Mucosa of descending colon (tissue), 3 donors: ENCODE data around the gene TBL3. TPM values are rescaled to one million over a fixed set of nuclear protein-coding genes. Genes with fewer than 3 reads are reported as not detected.

Experiments used
- ATAC-seq: fragments of 200-7000 bp; cut with Tn5 transposase; one replicate; pipeline ENCODE4 v1.9.1; 2020; ENCODE audit warnings: mild to moderate bottlenecking, moderate library complexity
- DNase-seq, 3 donors: peaks; one replicate each; pipeline ENCODE4 v3.0.0-alpha.2; 2020
- H3K36me3 ChIP-seq: fragments of 200-600 bp; one replicate; pipeline ENCODE4 v1.8.0; 2021; ENCODE audit warnings: low read depth, mild to moderate bottlenecking
- H3K4me1 ChIP-seq: fragments of 200-600 bp; one replicate; pipeline ENCODE4 v1.8.0; 2021; ENCODE audit warnings: low read depth, mild to moderate bottlenecking
- H3K4me3 ChIP-seq: fragments of 200-600 bp; one replicate; pipeline ENCODE4 v1.8.0; 2021; ENCODE audit warnings: mild to moderate bottlenecking
- H3K9me3 ChIP-seq: fragments of 200-600 bp; one replicate; pipeline ENCODE4 v1.8.0; 2021; ENCODE audit warnings: mild to moderate bottlenecking
- intact Hi-C, 2 donors: fragments of 100-400 bp; cut with DNase I in 1 of 2; cut with micrococcal nuclease in 1 of 2; formaldehyde crosslinking; loops; one replicate each; pipeline versions ENCODE4 v1.11.0 to v1.11.1; 2022; cut with DNase I, micrococcal nuclease
- total RNA-seq, 3 donors: library from RNA; stranded (reverse); fragmentation: NEBNext Ultra II Directional in 2 of 3; extraction: Animal tissue kit (Norgen Biotek cat#: 25700) in 2 of 3; gene quantifications; one replicate each; pipeline versions ENCODE4 v1.2.1 to v1.2.4, GENCODE V29; 2021 to 2023
- TF ChIP-seq, protein P1 (sequence below): fragments of 200-600 bp; IDR thresholded peaks from one replicate; pipeline ENCODE4 v1.8.0; 2022; ENCODE audit warnings: antibody characterized with exemption, mild to moderate bottlenecking
- donor health status: DM: no; HTN: no; CAD: no; lungs with moderate emphysema.
- donor health status: DM: no; HTN: no; CAD: no.
- donor health status: DM: no; HTN: yes; CAD: no.

Gene TBL3
- total RNA-seq, 3 donors from 2014 or later, result 21.6 to 25.5 (median 24.0) TPM

DNA sequence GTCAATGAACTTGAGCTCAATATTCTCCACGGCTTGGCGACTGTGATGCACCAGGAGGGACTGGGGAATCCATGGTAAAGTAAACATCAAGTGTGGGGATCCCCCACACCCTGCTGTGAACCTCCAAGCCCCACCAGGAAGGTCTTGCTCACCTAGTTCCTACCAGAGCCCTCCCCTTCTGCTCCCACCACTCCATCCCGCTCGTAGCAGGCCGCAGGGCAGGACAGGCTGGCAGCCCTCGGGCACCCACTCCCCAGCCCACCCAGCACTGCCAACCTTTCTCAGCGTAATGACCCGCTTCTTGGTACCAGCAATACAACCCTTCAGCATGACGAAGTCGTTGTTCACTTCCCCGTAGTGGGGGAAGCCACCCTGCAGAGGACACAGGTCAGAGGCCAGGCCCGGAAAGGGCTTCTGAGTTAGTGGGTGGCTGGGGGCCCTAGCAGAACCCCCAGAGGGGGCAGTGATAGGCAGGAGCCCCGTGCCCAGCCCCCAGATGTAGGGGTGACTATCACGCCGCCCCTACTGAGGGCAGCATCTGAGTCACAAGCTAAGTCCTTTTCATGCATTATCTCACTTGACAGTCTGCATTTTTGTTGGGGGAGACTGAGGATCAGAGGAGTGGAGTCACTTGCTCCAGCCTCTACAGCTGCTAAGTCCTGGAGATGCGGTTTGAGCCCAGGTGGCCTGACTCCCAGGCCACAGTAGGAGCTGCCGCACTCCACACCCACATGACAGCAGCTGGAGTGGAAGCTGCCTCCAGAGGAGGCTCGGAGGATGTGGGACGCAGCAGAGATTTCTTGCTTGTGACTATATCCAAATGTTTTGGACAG lies 26.1 kb upstream of the TBL3 start:
- H3K4me3 ChIP-seq, result no peak overlapping the region
- intact Hi-C loops, result no loop called here
- DNase-seq (no peak), ATAC-seq (no peak)
- H3K36me3 ChIP-seq, result no peaks in the 10 kb centered on the region
- peaks cover 24% of the 10 kb centered on the region for H3K4me1 ChIP-seq
- TF ChIP-seq, protein P1, sequence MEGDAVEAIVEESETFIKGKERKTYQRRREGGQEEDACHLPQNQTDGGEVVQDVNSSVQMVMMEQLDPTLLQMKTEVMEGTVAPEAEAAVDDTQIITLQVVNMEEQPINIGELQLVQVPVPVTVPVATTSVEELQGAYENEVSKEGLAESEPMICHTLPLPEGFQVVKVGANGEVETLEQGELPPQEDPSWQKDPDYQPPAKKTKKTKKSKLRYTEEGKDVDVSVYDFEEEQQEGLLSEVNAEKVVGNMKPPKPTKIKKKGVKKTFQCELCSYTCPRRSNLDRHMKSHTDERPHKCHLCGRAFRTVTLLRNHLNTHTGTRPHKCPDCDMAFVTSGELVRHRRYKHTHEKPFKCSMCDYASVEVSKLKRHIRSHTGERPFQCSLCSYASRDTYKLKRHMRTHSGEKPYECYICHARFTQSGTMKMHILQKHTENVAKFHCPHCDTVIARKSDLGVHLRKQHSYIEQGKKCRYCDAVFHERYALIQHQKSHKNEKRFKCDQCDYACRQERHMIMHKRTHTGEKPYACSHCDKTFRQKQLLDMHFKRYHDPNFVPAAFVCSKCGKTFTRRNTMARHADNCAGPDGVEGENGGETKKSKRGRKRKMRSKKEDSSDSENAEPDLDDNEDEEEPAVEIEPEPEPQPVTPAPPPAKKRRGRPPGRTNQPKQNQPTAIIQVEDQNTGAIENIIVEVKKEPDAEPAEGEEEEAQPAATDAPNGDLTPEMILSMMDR, result no peak
- H3K9me3 ChIP-seq, result no peaks in the 10 kb centered on the region

DNA sequence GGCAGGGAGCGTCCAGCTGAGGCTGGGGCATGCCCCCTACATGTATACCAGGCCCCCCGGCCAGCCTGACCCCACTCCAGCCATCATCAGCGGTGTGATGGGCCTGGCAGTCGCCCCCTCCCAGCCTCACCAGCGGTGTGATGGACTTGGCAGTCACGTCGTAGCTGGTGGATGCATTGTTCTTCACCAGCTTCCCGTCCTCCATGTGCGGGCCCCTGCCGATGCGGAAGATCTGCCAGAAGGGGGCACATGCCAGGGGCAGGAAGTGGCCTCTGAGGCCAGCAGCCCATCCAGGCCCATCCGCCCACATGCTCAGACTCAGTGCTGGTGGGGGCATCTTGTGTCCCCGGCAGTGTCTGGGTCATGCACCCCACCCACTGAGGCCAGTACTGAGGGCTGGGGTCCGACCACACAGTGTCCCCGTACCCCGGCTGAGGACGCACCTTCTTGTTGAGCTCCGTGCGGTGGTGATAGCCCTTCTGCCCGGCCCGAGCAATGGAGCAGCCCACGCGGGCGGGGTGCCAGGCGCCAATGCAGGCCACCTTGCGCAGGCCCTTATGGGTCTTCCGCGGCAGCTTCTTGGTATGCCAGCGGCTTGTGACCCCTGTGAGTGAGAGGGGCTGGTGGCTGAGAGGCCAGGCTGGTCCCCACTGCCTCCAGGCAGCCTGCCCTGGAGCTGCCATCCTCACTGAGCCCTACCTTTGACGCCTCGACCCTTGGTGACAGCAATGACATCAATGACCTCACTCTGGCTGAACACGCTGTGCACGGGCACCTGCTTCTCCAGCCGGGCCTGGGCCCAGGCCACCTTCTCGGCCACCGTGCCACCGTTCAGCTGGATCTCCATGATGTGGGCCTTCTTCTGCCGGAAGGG lies 25.1 kb upstream of the TBL3 start:
- TF ChIP-seq, protein P1, result no peak
- DNase-seq, result no peak
- H3K4me1 ChIP-seq, result peaks cover 14% of the 10 kb centered on the region
- intact Hi-C loops, result no loop called here
- H3K4me3 ChIP-seq, result no peak overlapping the region
- no peaks in the 10 kb centered on the region for H3K36me3 ChIP-seq
- no peak for ATAC-seq
- H3K9me3 ChIP-seq, result no peaks in the 10 kb centered on the region

DNA sequence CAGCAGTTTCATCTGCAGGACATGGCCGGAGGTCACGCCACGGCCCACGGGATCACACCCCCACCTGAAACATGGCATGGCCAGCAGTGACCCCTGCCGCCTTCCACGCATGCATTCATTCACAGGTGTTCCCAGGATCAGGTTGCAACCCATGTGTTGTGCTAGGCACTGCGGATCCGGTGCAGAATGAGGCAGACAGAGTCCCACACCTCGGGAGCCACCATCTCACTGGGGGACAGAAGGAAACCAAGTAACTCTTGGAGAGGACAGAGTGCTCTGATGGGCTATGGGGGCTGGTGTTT lies 24.5 kb upstream of the TBL3 start:
- TF ChIP-seq, protein P1, result no peak
- Histone ChIP-seq H3K4me3 (no peak overlapping the region), H3K36me3 (no peaks in the 10 kb centered on the region), H3K4me1 (peaks cover 9% of the 10 kb centered on the region), H3K9me3 (no peaks in the 10 kb centered on the region)
- no peak for ATAC-seq
- intact Hi-C loops, result no loop called here
- no peak for DNase-seq

DNA sequence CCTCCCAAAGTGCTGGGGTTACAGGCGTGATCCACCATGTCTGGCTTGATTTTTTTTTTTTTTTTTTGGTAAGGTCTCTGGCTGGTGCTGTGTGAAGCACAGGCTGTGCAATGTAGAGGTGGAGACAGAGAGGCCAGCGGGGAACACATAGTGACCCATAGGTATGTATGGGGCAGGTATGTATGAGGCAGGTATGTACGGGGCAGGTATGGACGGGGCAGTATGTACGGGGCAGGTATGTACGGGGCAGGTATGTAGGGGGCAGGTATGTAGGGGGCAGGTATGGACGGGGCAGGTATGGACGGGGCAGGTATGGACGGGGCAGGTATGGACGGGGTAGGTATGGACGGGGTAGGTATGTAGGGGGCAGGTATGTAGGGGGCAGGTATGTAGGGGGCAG lies 22.3 kb upstream of the TBL3 start:
- Histone ChIP-seq H3K9me3 (no peaks in the 10 kb centered on the region), H3K36me3 (no peaks in the 10 kb centered on the region), H3K4me1 (no peaks in the 10 kb centered on the region), H3K4me3 (no peak overlapping the region)
- DNase-seq (no peak), ATAC-seq (no peak)
- intact Hi-C loops, result no loop called here
- TF ChIP-seq, protein P1, result no peak

DNA sequence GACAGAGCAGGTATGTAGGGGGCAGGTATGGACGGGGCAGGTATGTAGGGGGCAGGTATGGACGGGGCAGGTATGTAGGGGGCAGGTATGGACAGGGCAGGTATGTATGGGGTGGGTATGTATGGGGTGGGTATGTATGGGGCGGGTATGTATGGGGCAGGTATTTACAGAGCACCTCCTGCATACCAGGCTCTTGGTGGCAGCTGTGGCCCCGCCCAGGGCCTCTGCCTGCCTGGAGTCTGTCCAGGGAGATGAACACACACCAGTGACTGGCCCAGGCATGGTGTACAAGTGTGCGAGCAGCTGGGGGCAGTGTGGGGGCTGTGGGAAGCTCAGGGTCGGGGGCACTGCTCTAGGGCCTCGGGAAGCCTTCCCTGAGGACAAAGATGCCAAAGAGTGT lies 21.8 kb upstream of the TBL3 start:
- Histone ChIP-seq H3K9me3 (no peaks in the 10 kb centered on the region), H3K4me1 (no peaks in the 10 kb centered on the region), H3K36me3 (no peaks in the 10 kb centered on the region), H3K4me3 (no peak overlapping the region)
- ATAC-seq (peak; percentile 53), DNase-seq (peak in 1 of 3 donors; percentile 50)
- intact Hi-C loops, result no loop called here
- TF ChIP-seq, protein P1, result no peak
